Measurements from ENCODE around the gene DUSP9. TPM values are rescaled to one million over a fixed set of nuclear protein-coding genes. Genes with fewer than 3 reads are reported as not detected.

DUSP9 gene
- total RNA-seq, 1 donor from 2014 or later = 0.21 TPM

DNA sequence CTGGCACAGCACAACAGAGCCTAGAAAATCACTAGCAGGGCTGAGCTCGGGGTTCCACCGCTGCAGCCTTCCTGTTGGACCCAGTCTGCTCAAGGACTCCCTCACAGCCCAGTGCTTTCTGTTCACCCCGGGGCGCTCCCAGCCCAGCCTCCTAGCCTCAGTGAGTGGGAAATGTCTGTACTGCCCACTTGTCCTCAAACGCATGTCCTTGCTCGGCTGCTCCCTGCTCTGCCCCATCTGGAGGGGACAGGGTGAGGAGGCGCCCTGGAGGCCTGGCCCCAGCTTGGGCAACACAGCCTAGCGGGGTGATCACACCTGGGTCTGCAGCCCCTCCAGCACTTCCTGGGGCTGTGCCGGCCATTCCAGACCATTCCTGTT lies 36.2 kb upstream of the DUSP9 start:
- no peak for TF ChIP-seq EZH2phosphoT487 (IDR thresholded peaks at IDR 0.05)
- TF ChIP-seq, protein P1, sequence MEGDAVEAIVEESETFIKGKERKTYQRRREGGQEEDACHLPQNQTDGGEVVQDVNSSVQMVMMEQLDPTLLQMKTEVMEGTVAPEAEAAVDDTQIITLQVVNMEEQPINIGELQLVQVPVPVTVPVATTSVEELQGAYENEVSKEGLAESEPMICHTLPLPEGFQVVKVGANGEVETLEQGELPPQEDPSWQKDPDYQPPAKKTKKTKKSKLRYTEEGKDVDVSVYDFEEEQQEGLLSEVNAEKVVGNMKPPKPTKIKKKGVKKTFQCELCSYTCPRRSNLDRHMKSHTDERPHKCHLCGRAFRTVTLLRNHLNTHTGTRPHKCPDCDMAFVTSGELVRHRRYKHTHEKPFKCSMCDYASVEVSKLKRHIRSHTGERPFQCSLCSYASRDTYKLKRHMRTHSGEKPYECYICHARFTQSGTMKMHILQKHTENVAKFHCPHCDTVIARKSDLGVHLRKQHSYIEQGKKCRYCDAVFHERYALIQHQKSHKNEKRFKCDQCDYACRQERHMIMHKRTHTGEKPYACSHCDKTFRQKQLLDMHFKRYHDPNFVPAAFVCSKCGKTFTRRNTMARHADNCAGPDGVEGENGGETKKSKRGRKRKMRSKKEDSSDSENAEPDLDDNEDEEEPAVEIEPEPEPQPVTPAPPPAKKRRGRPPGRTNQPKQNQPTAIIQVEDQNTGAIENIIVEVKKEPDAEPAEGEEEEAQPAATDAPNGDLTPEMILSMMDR (IDR thresholded peaks at IDR 0.05) = no peak
- TF ChIP-seq EZH2 (IDR thresholded peaks at IDR 0.05) = no peak
- H3K9me3 ChIP-seq (ENCODE audit: low read depth) = no peaks in the 10 kb centered on the region
- no peaks in the 10 kb centered on the region for H4K20me1 ChIP-seq (ENCODE audit: low read depth)
- Mint-ChIP-seq H3K27ac (no peak overlapping the region), H3K27me3 (ENCODE audit: insufficient read depth, low read depth) (peaks cover 23% of the 10 kb centered on the region), H3K9me3 (peaks cover 26% of the 10 kb centered on the region), H3K4me3 (peak overlapping the region; percentile 79), H3K4me1 (peaks cover 2% of the 10 kb centered on the region), H3K36me3 (no peaks in the 10 kb centered on the region)
- H3K4me1 ChIP-seq = no peaks in the 10 kb centered on the region
- peaks cover 4% of the 10 kb centered on the region for H3F3A ChIP-seq (ENCODE audit: low read depth)
- H3K27ac ChIP-seq = no peak overlapping the region
- H3K9ac ChIP-seq = no peak overlapping the region
- H3K27me3 ChIP-seq = peaks cover 93% of the 10 kb centered on the region
- no peak overlapping the region for H2AFZ ChIP-seq (replicated peaks)
- no peak for DNase-seq (ENCODE audit: low spot score)
- peak overlapping the region; percentile 64 for H3K4me2 ChIP-seq
- H3K79me2 ChIP-seq (ENCODE audit: low read depth) = no peaks in the 10 kb centered on the region
- no peaks in the 10 kb centered on the region for H3K36me3 ChIP-seq
- no peak overlapping the region for H3K4me3 ChIP-seq

DNA sequence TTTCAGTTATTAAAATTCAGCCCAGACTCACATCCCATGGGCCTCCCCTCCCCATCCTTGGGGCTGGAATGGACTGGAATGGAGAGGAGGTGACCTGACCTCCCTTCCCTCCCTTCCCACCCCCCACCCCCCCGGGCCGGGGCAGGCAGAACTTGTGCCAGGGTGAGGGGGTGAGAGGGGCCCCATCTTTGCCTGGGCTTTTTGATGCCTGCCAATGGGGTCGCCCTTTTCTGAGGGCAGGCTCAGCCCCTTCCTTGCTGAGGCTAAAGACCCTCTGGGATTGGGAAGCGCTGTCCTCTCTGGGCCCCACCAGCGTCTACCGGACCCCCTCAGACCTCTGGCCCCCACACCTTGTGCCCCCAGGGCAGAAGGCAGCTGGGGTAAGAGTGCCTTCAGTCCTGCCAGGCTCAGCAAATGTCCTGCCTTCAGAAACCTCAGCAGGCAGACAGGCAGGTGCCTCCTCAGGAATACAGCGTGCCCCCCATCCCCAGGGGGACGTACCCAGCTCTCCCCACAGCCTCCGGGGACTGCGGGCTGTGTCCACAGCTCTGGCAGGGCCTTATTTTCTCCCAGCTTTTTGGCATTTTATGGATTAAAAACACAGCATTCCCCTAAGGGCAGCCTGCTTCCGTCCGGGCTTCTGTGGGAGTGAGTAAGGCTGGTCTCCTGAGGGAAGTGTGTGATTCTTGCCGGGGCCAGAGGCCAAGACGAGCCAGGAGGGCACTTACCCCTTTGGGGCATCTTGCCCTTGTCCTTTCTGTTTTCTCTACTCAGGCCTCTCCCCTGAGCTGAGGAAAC lies 35.5 kb upstream of the DUSP9 start:
- Histone ChIP-seq H3K9me3 (ENCODE audit: low read depth) (no peaks in the 10 kb centered on the region), H2AFZ (replicated peaks) (no peak overlapping the region), H3K79me2 (ENCODE audit: low read depth) (no peaks in the 10 kb centered on the region), H3K27me3 (peaks cover 94% of the 10 kb centered on the region), H4K20me1 (ENCODE audit: low read depth) (no peaks in the 10 kb centered on the region), H3F3A (ENCODE audit: low read depth) (peaks cover 4% of the 10 kb centered on the region), H3K36me3 (no peaks in the 10 kb centered on the region), H3K27ac (no peak overlapping the region), H3K9ac (no peak overlapping the region), H3K4me3 (no peak overlapping the region), H3K4me1 (no peaks in the 10 kb centered on the region), H3K4me2 (no peak overlapping the region)
- peaks cover 21% of the 10 kb centered on the region for H3K27me3 Mint-ChIP-seq (ENCODE audit: insufficient read depth, low read depth)
- no peak overlapping the region for H3K4me3 Mint-ChIP-seq
- DNase-seq (ENCODE audit: low spot score) = no peak
- no peak overlapping the region for H3K27ac Mint-ChIP-seq
- TF ChIP-seq EZH2 (IDR thresholded peaks at IDR 0.05) (no peak), EZH2phosphoT487 (IDR thresholded peaks at IDR 0.05) (no peak)
- TF ChIP-seq, protein P1 (IDR thresholded peaks at IDR 0.05) = no peak
- peaks cover 23% of the 10 kb centered on the region for H3K9me3 Mint-ChIP-seq
- H3K36me3 Mint-ChIP-seq = no peaks in the 10 kb centered on the region
- peaks cover 2% of the 10 kb centered on the region for H3K4me1 Mint-ChIP-seq

DNA sequence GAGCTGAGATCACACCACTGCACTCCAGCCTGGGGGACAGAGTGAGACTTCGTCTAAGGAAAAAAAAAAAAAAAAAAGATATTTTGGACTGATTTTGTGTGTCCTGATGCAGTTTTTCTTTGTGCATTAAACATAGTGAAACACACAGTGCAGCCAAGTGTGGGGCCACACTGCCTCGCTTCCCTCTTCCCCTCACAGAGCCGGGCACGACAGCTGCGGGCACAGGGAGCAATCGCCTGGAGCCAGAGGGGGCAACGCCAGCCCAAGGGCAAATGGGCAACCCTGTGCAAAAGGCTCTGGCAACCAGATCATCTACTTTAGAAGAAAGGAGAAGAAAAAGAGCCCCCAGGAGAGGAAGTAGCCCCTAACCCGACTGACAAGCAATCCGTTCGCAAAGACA lies 34.6 kb upstream of the DUSP9 start:
- H3K27me3 Mint-ChIP-seq (ENCODE audit: insufficient read depth, low read depth) = peaks cover 20% of the 10 kb centered on the region
- peaks cover 4% of the 10 kb centered on the region for H3F3A ChIP-seq (ENCODE audit: low read depth)
- no peaks in the 10 kb centered on the region for H3K4me1 ChIP-seq
- no peak overlapping the region for H3K4me3 Mint-ChIP-seq
- H3K36me3 ChIP-seq = no peaks in the 10 kb centered on the region
- H4K20me1 ChIP-seq (ENCODE audit: low read depth) = no peaks in the 10 kb centered on the region
- peaks cover 95% of the 10 kb centered on the region for H3K27me3 ChIP-seq
- H3K79me2 ChIP-seq (ENCODE audit: low read depth) = no peaks in the 10 kb centered on the region
- no peak overlapping the region for H3K27ac Mint-ChIP-seq
- H3K9me3 ChIP-seq (ENCODE audit: low read depth) = no peaks in the 10 kb centered on the region
- H2AFZ ChIP-seq (replicated peaks) = no peak overlapping the region
- no peaks in the 10 kb centered on the region for H3K36me3 Mint-ChIP-seq
- H3K9ac ChIP-seq = no peak overlapping the region
- no peak overlapping the region for H3K4me2 ChIP-seq
- H3K9me3 Mint-ChIP-seq = peaks cover 17% of the 10 kb centered on the region
- no peak for DNase-seq (ENCODE audit: low spot score)
- H3K4me1 Mint-ChIP-seq = peaks cover 2% of the 10 kb centered on the region
- H3K27ac ChIP-seq = no peak overlapping the region
- no peak overlapping the region for H3K4me3 ChIP-seq
- TF ChIP-seq EZH2 (IDR thresholded peaks at IDR 0.05) (no peak), EZH2phosphoT487 (IDR thresholded peaks at IDR 0.05) (no peak)
- TF ChIP-seq, protein P1 (IDR thresholded peaks at IDR 0.05) = no peak
